WTC11 (cell line): ENCODE measurements around the gene PNMA8A. TPM values are rescaled to one million over a fixed set of nuclear protein-coding genes. Genes with fewer than 3 reads are reported as not detected.
A peak's percentile ranks its signal among the peaks of the same experiment; 100 is the strongest.
"Not testable (repeated sequence)": the region's sequence is repeated elsewhere in the genome, so short reads cannot be mapped to it uniquely, and the experiment has no call there.

Experiments used
- ATAC-seq: fragments of 200-7000 bp; cut with Tn5 transposase; 2 replicates; pipeline ENCODE4 v1.10.0; 2021; ENCODE audit warnings: mild to moderate bottlenecking, moderate library complexity
- CTCF ChIA-PET: fragments of 300-600 bp; sonication (Branson Sonifier 250); formaldehyde crosslinking; loops from one replicate; lab custom pipeline; 2021; ENCODE audit warnings: antibody characterized with exemption; lab: Charles Lee
- POLR2A ChIA-PET: fragments of 350-600 bp; sonication (Branson Sonifier 250); formaldehyde crosslinking; loops from one replicate; lab custom pipeline; 2021; ENCODE audit warnings: antibody characterized with exemption; lab: Charles Lee
- DNase-seq: peaks from one replicate; pipeline ENCODE4 v3.0.0; 2021; ENCODE audit warnings: low spot score
- H3K27ac Mint-ChIP-seq: 2 replicates; pipeline ENCODE4 v1.8.0; 2021; ENCODE audit warnings: mixed read lengths
- H3K27me3 Mint-ChIP-seq: 2 replicates; pipeline ENCODE4 v1.8.0; 2021; ENCODE audit warnings: low read depth, mild to moderate bottlenecking, moderate library complexity, mixed read lengths
- H3K36me3 Mint-ChIP-seq: 2 replicates; pipeline ENCODE4 v1.8.0; 2021; ENCODE audit warnings: mixed read lengths
- H3K4me1 Mint-ChIP-seq: 2 replicates; pipeline ENCODE4 v1.8.0; 2022; ENCODE audit warnings: mixed read lengths
- H3K4me3 Mint-ChIP-seq: 2 replicates; pipeline ENCODE4 v1.8.0; 2021; ENCODE audit warnings: mild to moderate bottlenecking, moderate library complexity, mixed read lengths
- H3K9me3 Mint-ChIP-seq: 2 replicates; pipeline ENCODE4 v1.8.0; 2021; ENCODE audit warnings: mixed read lengths
- AFF4 ChIP-seq: sonication (generic); formaldehyde crosslinking; IDR thresholded peaks from 2 replicates; pipeline ENCODE4 v1.8.1; 2023; ENCODE audit warnings: mild to moderate bottlenecking, missing genetic modification reagents, borderline replicate concordance
- ATF1 ChIP-seq: sonication (generic); formaldehyde crosslinking; IDR thresholded peaks from 2 replicates; pipeline ENCODE4 v1.8.1; 2023; ENCODE audit warnings: mild to moderate bottlenecking, moderate library complexity, missing genetic modification reagents
- ATF2 ChIP-seq: sonication (generic); formaldehyde crosslinking; IDR thresholded peaks from 2 replicates; pipeline ENCODE4 v1.8.1; 2022; ENCODE audit warnings: low read depth, missing genetic modification reagents, borderline replicate concordance
- CDX4 ChIP-seq: fragments of 250-450 bp; sonication (Bioruptor Pico); IDR thresholded peaks from 2 replicates; pipeline ENCODE4 v1.9.0; 2021; ENCODE audit warnings: moderate library complexity, mild to moderate bottlenecking, inconsistent platforms, borderline replicate concordance
- CREB1 ChIP-seq: sonication (generic); formaldehyde crosslinking; IDR thresholded peaks from 2 replicates; pipeline ENCODE4 v1.8.0; 2023; ENCODE audit warnings: mild to moderate bottlenecking, missing genetic modification reagents
- CREM ChIP-seq: sonication (generic); formaldehyde crosslinking; IDR thresholded peaks from 2 replicates; pipeline ENCODE4 v1.8.1; 2022; ENCODE audit warnings: mild to moderate bottlenecking, missing genetic modification reagents, moderate library complexity
- E2F1 ChIP-seq: sonication (generic); formaldehyde crosslinking; IDR thresholded peaks from 2 replicates; pipeline ENCODE4 v1.8.0; 2022; ENCODE audit warnings: mild to moderate bottlenecking, missing genetic modification reagents
- ERG ChIP-seq: fragments of 250-450 bp; sonication (Bioruptor Pico); IDR thresholded peaks from 2 replicates; pipeline ENCODE4 v1.8.0; 2021; ENCODE audit warnings: mild to moderate bottlenecking
- HMGA2 ChIP-seq: fragments of 250-450 bp; sonication (Bioruptor Pico); IDR thresholded peaks from 2 replicates; pipeline ENCODE4 v1.4.0; 2021; ENCODE audit warnings: mild to moderate bottlenecking, moderate library complexity
- HMGXB4 ChIP-seq: sonication (generic); formaldehyde crosslinking; IDR thresholded peaks from 2 replicates; pipeline ENCODE4 v1.8.1; 2023; ENCODE audit warnings: mild to moderate bottlenecking, moderate library complexity, missing genetic modification reagents
- IRF2 ChIP-seq: sonication (generic); formaldehyde crosslinking; IDR thresholded peaks from 2 replicates; pipeline ENCODE4 v1.8.0; 2022; ENCODE audit warnings: low read depth, missing genetic modification reagents, borderline replicate concordance
- MXD4 ChIP-seq: fragments of 250-450 bp; sonication (Bioruptor Pico); IDR thresholded peaks from 2 replicates; pipeline ENCODE4 v1.8.0; 2021; ENCODE audit warnings: mild to moderate bottlenecking, moderate library complexity, borderline replicate concordance
- SMAD4 ChIP-seq: sonication (generic); formaldehyde crosslinking; IDR thresholded peaks from 2 replicates; pipeline ENCODE4 v1.8.0; 2022; ENCODE audit warnings: mild to moderate bottlenecking, missing genetic modification reagents
- STAT6 ChIP-seq: sonication (generic); formaldehyde crosslinking; conservative IDR thresholded peaks from 2 replicates; pipeline ENCODE4 v1.8.1; 2023; ENCODE audit warnings: mild to moderate bottlenecking, low read depth, missing genetic modification reagents, moderate library complexity
- TEAD4 ChIP-seq: sonication (generic); formaldehyde crosslinking; IDR thresholded peaks from 2 replicates; pipeline ENCODE4 v1.8.0; 2022; ENCODE audit warnings: mild to moderate bottlenecking, missing genetic modification reagents
- USF2 ChIP-seq: sonication (generic); formaldehyde crosslinking; IDR thresholded peaks from 2 replicates; pipeline ENCODE4 v1.8.1; 2023; ENCODE audit warnings: mild to moderate bottlenecking, missing genetic modification reagents, moderate library complexity
- ZNF121 ChIP-seq: sonication (generic); formaldehyde crosslinking; IDR thresholded peaks from 2 replicates; pipeline ENCODE4 v1.8.0; 2023; ENCODE audit warnings: missing genetic modification reagents
- ZNF138 ChIP-seq: sonication (generic); formaldehyde crosslinking; conservative IDR thresholded peaks from 2 replicates; pipeline ENCODE4 v1.8.1; 2022; ENCODE audit warnings: mild to moderate bottlenecking, moderate library complexity, missing genetic modification reagents
- ZNF396 ChIP-seq: fragments of 250-450 bp; sonication (Bioruptor Pico); IDR thresholded peaks from 2 replicates; pipeline ENCODE4 v1.8.0; 2021; ENCODE audit warnings: mild to moderate bottlenecking, moderate library complexity, borderline replicate concordance
- ZNF671 ChIP-seq: fragments of 250-450 bp; sonication (Bioruptor Pico); IDR thresholded peaks from 2 replicates; pipeline ENCODE4 v1.8.0; 2021; ENCODE audit warnings: mild to moderate bottlenecking
- total RNA-seq: library from RNA; stranded (reverse); gene quantifications from 3 replicates; pipeline ENCODE4 v1.2.3, GENCODE V29; 2021

Gene PNMA8A
- total RNA-seq, 1 experiment from 2014 or later: 25.4 TPM

- TF ChIP-seq ZNF396: no peak
- TF ChIP-seq IRF2 (CRISPR knock-in tag): no peak
- TF ChIP-seq AFF4: no peak
- no peak for TF ChIP-seq HMGXB4 (CRISPR knock-in tag)
- TF ChIP-seq SMAD4 (CRISPR knock-in tag): no peak
- no peak for TF ChIP-seq CREM
- TF ChIP-seq ATF2 (CRISPR knock-in tag): no peak
- no peak for TF ChIP-seq ATF1 (CRISPR knock-in tag)
- TF ChIP-seq ERG: no peak
- TF ChIP-seq HMGA2: no peak
- TF ChIP-seq CDX4: no peak
- TF ChIP-seq MXD4 (CRISPR knock-in tag): no peak
Measured at GRCh38 chr19:46497773-46498172, 26.4 kb upstream of the PNMA8A start (continued).

- H3K27me3 Mint-ChIP-seq: peaks cover 37% of the 10 kb centered on the region
- CTCF ChIA-PET: interaction anchor here (1.1 to 1.8 kb wide), 2 partner anchors 41 to 77 kb away, joined by 3 to 9 read pairs; no protein-coding TSS in a partner anchor
- H3K4me3 Mint-ChIP-seq, H3K9me3 Mint-ChIP-seq, POLR2A ChIA-PET, H3K36me3 Mint-ChIP-seq, ATAC-seq, H3K27ac Mint-ChIP-seq, DNase-seq: not testable (repeated sequence)
- H3K4me1 Mint-ChIP-seq: peaks cover 22% of the 10 kb centered on the region
Measured at GRCh38 chr19:46496886-46497285, 25.5 kb upstream of the PNMA8A start.

- no peak for ATAC-seq
- CTCF ChIA-PET: interaction anchor here (0.6 to 1.8 kb wide), 17 partner anchors 18 to 468 kb away, joined by 3 to 15 read pairs (median 5); no protein-coding TSS in a partner anchor
- Mint-ChIP-seq H3K4me1 (peaks cover 26% of the 10 kb centered on the region), H3K4me3 (0 out of 2 replicates have a peak overlapping the region, but pooled peaks have one; percentile 72), H3K9me3 (no peaks in the 10 kb centered on the region), H3K27me3 (peaks cover 43% of the 10 kb centered on the region), H3K27ac (no peak overlapping the region), H3K36me3 (0 out of 2 replicates have a peak, but pooled peaks cover 2% of the 10 kb centered on the region)
- POLR2A ChIA-PET: interaction anchor here (0.6 to 1.0 kb wide), 2 partner anchors 104 to 165 kb away, joined by 3 to 5 read pairs; partner anchors contain the start of gene DACT3
- no peak for DNase-seq
- no peak for TF ChIP-seq CREM
- TF ChIP-seq ZNF121: no peak
- TF ChIP-seq ZNF138 (CRISPR knock-in tag): no peak
- no peak for TF ChIP-seq CREB1 (CRISPR knock-in tag)
- TF ChIP-seq STAT6 (CRISPR knock-in tag): no peak
- no peak for TF ChIP-seq TEAD4
- TF ChIP-seq ZNF671: no peak
- no peak for TF ChIP-seq USF2 (CRISPR knock-in tag)
- no peak for TF ChIP-seq E2F1 (CRISPR knock-in tag)
Measured at GRCh38 chr19:46496304-46496703, 24.9 kb upstream of the PNMA8A start.
